Activated B cell treated with CpG ODN at 0.5 μM for 24 hours (primary cell): ENCODE results near the gene SLC4A7. TPM values are rescaled to one million over a fixed set of nuclear protein-coding genes. Genes with fewer than 3 reads are reported as not detected.

Source experiments
- ATAC-seq: fragments of 200-7000 bp; cut with Tn5 transposase; one replicate; pipeline ENCODE4 v1.10.0; 2021; ENCODE audit warnings: low read depth, mild to moderate bottlenecking, moderate library complexity
- CTCF ChIA-PET: fragments of 350-600 bp; sonication (Branson Sonifier 250); formaldehyde crosslinking; loops from one replicate; lab custom pipeline; 2021; ENCODE audit warnings: antibody characterized with exemption; lab: Charles Lee
- POLR2A ChIA-PET: fragments of 350-600 bp; sonication (Branson Sonifier 250); formaldehyde crosslinking; loops from one replicate; lab custom pipeline; 2021; ENCODE audit warnings: antibody characterized with exemption; lab: Charles Lee
- DNase-seq: peaks from one replicate; pipeline ENCODE4 v3.0.0; 2022
- H3K27ac Mint-ChIP-seq: one replicate; pipeline ENCODE4 v1.8.0; 2020; ENCODE audit warnings: mixed read lengths
- H3K27me3 Mint-ChIP-seq: one replicate; pipeline ENCODE4 v1.8.0; 2021; ENCODE audit warnings: mixed read lengths
- H3K36me3 Mint-ChIP-seq: one replicate; pipeline ENCODE4 v1.8.0; 2021; ENCODE audit warnings: low read depth, mixed read lengths
- H3K4me1 Mint-ChIP-seq: one replicate; pipeline ENCODE4 v1.8.0; 2021; ENCODE audit warnings: mixed read lengths
- H3K4me3 Mint-ChIP-seq: one replicate; pipeline ENCODE4 v1.8.0; 2020; ENCODE audit warnings: mild to moderate bottlenecking, mixed read lengths
- H3K9me3 Mint-ChIP-seq: one replicate; pipeline ENCODE4 v1.8.0; 2020; ENCODE audit warnings: mixed read lengths
- CTCF ChIP-seq: fragments of 200-600 bp; IDR thresholded peaks from one replicate; pipeline ENCODE4 v1.8.0; 2022; ENCODE audit warnings: antibody characterized with exemption, mild to moderate bottlenecking
- intact Hi-C: fragments of 100-400 bp; cut with micrococcal nuclease; formaldehyde crosslinking; loops from one replicate; pipeline ENCODE4 v1.15.1; 2024
- total RNA-seq: library from RNA; stranded (reverse); gene quantifications from 2 replicates; pipeline ENCODE4 v1.2.3, GENCODE V29; 2022

The SLC4A7 gene
- total RNA-seq, 1 donor from 2014 or later: 31.3 TPM

- Mint-ChIP-seq H3K27me3 (no peaks in the 10 kb centered on the region), H3K27ac (peak overlapping the region; percentile 62), H3K4me1 (peaks cover 69% of the 10 kb centered on the region), H3K4me3 (peak overlapping the region; percentile 35), H3K9me3 (peaks cover 6% of the 10 kb centered on the region), H3K36me3 (peaks cover 22% of the 10 kb centered on the region)
- ATAC-seq (no peak), DNase-seq (no peak)
- POLR2A ChIA-PET: interaction anchor here (0.8 kb wide), 1 partner anchor 9 kb away, joined by 3 read pairs; no protein-coding TSS in a partner anchor
- CTCF ChIA-PET: interaction anchor here (0.5 kb wide), 1 partner anchor 8 kb away, joined by 3 read pairs; no protein-coding TSS in a partner anchor
- intact Hi-C loops: loop anchor here (5.0 kb wide), 2 partner anchors 112 to 187 kb away; no protein-coding TSS in a partner anchor
- no peak for TF ChIP-seq CTCF
Measured at GRCh38 chr3:27479806-27480543, 4.2 kb downstream of the SLC4A7 start.

DNA sequence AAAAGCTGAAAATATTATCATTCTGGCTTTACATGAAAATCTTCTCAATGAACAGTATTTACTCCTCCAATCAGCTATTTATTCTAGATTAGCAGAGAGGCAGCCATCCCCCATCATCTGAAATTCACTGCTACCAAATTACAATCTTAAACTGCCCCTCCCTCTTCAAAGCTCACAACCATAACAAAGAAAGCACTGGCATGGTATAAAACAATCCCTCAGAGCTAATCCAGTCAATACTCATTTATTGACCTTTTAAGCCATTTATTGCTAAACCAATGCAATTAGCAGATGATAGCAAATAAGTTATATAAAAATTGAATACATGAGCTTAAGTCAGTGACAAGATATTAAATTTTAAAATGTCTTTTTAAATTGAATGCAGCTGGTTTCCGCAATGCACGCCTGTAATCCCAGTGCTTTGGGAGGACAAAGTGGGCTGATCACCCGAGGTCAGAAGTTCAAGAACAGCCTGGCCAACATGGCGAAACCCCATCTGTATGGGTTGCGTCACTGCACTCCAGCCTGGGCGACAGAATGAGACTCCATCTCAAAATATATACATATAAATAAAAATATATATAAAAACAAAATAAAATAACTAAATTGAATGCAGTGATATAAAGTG is 12.1 kb downstream of the SLC4A7 start:
- TF ChIP-seq CTCF: no peak
- H3K27me3 Mint-ChIP-seq: no peaks in the 10 kb centered on the region
- ChIA-PET CTCF (interaction anchor here (0.8 to 1.0 kb wide), 2 partner anchors 114 to 210 kb away, joined by 3 to 4 read pairs; no protein-coding TSS in a partner anchor), POLR2A (interaction anchor here (0.9 to 2.1 kb wide), 2 partner anchors 8 to 12 kb away, joined by 3 to 7 read pairs; partner anchors contain the start of gene SLC4A7)
- intact Hi-C loops: no loop called here
- peaks cover 6% of the 10 kb centered on the region for H3K9me3 Mint-ChIP-seq
- DNase-seq (no peak), ATAC-seq (no peak)
- H3K4me3 Mint-ChIP-seq: no peak overlapping the region
- peaks cover 19% of the 10 kb centered on the region for H3K36me3 Mint-ChIP-seq
- peaks cover 50% of the 10 kb centered on the region for H3K4me1 Mint-ChIP-seq
- H3K27ac Mint-ChIP-seq: no peak overlapping the region

GRCh38 chr3:27468283-27468886 is 15.8 kb downstream of the SLC4A7 start:
- POLR2A ChIA-PET: interaction anchor here (0.8 kb wide), 1 partner anchor 15 kb away, joined by 3 read pairs; no protein-coding TSS in a partner anchor
- peaks cover 23% of the 10 kb centered on the region for H3K4me1 Mint-ChIP-seq
- ATAC-seq: no peak
- H3K27me3 Mint-ChIP-seq: no peaks in the 10 kb centered on the region
- H3K36me3 Mint-ChIP-seq: peaks cover 13% of the 10 kb centered on the region
- CTCF ChIA-PET: interaction anchor here (1.1 to 2.8 kb wide), 10 partner anchors 9 to 212 kb away, joined by 3 to 26 read pairs (median 4); partner anchors contain the start of gene SLC4A7
- no peaks in the 10 kb centered on the region for H3K9me3 Mint-ChIP-seq
- no peak overlapping the region for H3K4me3 Mint-ChIP-seq
- no peak overlapping the region for H3K27ac Mint-ChIP-seq
- intact Hi-C loops: loop anchor here (5.0 kb wide), 1 partner anchor 879 kb away; the partner anchor contains the start of genes AZI2 and ZCWPW2
- no peak for DNase-seq
- TF ChIP-seq CTCF: no peak

GRCh38 chr3:27467545-27467944 is 16.6 kb downstream of the SLC4A7 start:
- peak; percentile 88 for ATAC-seq
- Mint-ChIP-seq H3K27me3 (no peaks in the 10 kb centered on the region), H3K4me1 (peaks cover 22% of the 10 kb centered on the region), H3K9me3 (no peaks in the 10 kb centered on the region), H3K4me3 (no peak overlapping the region), H3K36me3 (peaks cover 11% of the 10 kb centered on the region), H3K27ac (no peak overlapping the region)
- TF ChIP-seq CTCF: no peak
- ChIA-PET CTCF (interaction anchor here (0.9 to 2.8 kb wide), 18 partner anchors 8 to 333 kb away, joined by 3 to 26 read pairs (median 4); partner anchors contain the start of gene SLC4A7), POLR2A (interaction anchor here (0.8 kb wide), 1 partner anchor 16 kb away, joined by 3 read pairs; no protein-coding TSS in a partner anchor)
- intact Hi-C loops: loop anchor here (1.0 to 5.0 kb wide), 5 partner anchors 17 to 880 kb away; partner anchors contain the start of genes AZI2, SLC4A7 and ZCWPW2
- DNase-seq: no peak
